Stimulated activated CD8-positive, alpha-beta memory T cell treated with anti-CD3 and anti-CD28 coated beads, Interleukin-4, amount 100 ng/mL, for 1 hour (primary cell): Measurements from ENCODE around the gene PCDHB9.
"Not testable (repeated sequence)": the region's sequence is repeated elsewhere in the genome, so short reads cannot be mapped to it uniquely, and the experiment has no call there.

Experiments used
- DNase-seq, 2 donors: peaks; one replicate each; pipeline ENCODE4 v3.0.0-alpha.2; 2020; ENCODE audit warnings: low read depth in 2 of 2, low spot score in 1 of 2

PCDHB9 gene

GRCh38 chr5:141234109-141234667 is 47.2 kb downstream of the PCDHB9 start:
- DNase-seq: no peak

- DNase-seq: not testable (repeated sequence)
Measured at GRCh38 chr5:141235922-141236321, 49.0 kb downstream of the PCDHB9 start.

- DNase-seq: no peak
Measured at GRCh38 chr5:141236516-141237313, 49.8 kb downstream of the PCDHB9 start.
